Kidney epithelial cell (primary cell): Measurements from ENCODE around the gene ELL. TPM values are rescaled to one million over a fixed set of nuclear protein-coding genes. Genes with fewer than 3 reads are reported as not detected.
A peak's percentile ranks its signal among the peaks of the same experiment; 100 is the strongest.
"Not testable (repeated sequence)": the region's sequence is repeated elsewhere in the genome, so short reads cannot be mapped to it uniquely, and the experiment has no call there.

Source experiments
- DNase-seq: peaks from one replicate; pipeline ENCODE4 v3.0.0-alpha.2; 2010; ENCODE audit warnings: low read depth
- H3K27me3 ChIP-seq: 2 replicates; pipeline ENCODE4 v1.6.0; 2011; ENCODE audit warnings: low read length; ENCODE audit not compliant: control insufficient read depth, insufficient read depth
- H3K36me3 ChIP-seq: 2 replicates; pipeline ENCODE4 v1.5.1; 2011; ENCODE audit warnings: low read length; ENCODE audit not compliant: control insufficient read depth, insufficient read depth
- H3K4me3 ChIP-seq: 2 replicates; pipeline ENCODE4 v1.5.1; 2011; ENCODE audit warnings: low read depth, mild to moderate bottlenecking, control low read depth, low read length
- CTCF ChIP-seq: IDR thresholded peaks from 2 replicates; pipeline ENCODE4 v1.5.1; 2011; ENCODE audit warnings: mild to moderate bottlenecking, moderate library complexity, low read length, control low read depth, inconsistent platforms; ENCODE audit not compliant: insufficient read depth, poor library complexity, severe bottlenecking
- total RNA-seq: library from RNA; depleted of rRNA; stranded (reverse); fragments of >200 nt; gene quantifications from 2 replicates; pipeline ENCODE4 v1.2.3, GENCODE V29; 2015

The ELL gene
- total RNA-seq, 1 donor from 2014 or later, result 13.1 TPM

GRCh38 chr19:18415178-18415867 is 106.5 kb downstream of the ELL start:
- DNase-seq, result no peak
- H3K36me3 ChIP-seq, result no peaks in the 10 kb centered on the region
- no peak for TF ChIP-seq CTCF
- no peak overlapping the region for H3K4me3 ChIP-seq
- H3K27me3 ChIP-seq, result peaks cover 2% of the 10 kb centered on the region

DNA sequence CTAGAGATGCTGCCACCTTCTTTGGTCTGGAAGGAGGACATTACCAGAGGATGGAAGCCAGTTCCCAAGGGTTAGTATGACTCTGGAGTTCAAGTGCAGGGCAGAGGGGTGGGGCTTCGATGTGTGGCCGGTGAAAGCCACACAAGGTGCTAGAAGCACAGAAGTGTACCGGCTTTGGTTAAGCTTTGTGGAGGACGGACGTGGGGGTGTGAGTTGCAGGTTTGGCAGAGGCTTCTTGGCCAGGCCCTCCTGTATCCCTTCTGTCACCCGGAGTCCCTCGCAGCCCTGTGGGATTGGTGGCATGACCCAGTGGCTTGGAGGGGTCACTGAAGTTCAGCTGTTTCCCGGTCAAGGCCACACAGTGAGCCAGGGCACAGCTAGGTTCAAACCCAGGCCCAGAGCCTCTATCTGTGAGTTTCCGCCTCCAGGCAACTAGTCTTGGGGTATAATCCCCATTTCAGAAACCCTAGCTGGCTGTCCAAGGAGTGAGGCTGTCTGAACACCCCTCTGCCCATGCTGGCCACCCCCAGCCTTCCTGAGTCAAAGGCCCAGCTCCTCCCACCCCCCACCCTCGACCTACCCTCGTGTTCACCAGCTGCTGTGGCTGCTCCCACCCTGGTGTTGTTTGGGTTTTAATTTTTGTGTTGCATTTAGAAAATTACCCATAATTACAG is 107.2 kb downstream of the ELL start:
- no peak for DNase-seq
- Histone ChIP-seq H3K27me3 (peaks cover 2% of the 10 kb centered on the region), H3K36me3 (no peaks in the 10 kb centered on the region), H3K4me3 (no peak overlapping the region)
- TF ChIP-seq CTCF, result no peak

- no peak for TF ChIP-seq CTCF
- no peak overlapping the region for H3K4me3 ChIP-seq
- DNase-seq, result no peak
- H3K36me3 ChIP-seq, result no peaks in the 10 kb centered on the region
- peaks cover 2% of the 10 kb centered on the region for H3K27me3 ChIP-seq
Measured at GRCh38 chr19:18412610-18413239, 109.1 kb downstream of the ELL start.

DNA sequence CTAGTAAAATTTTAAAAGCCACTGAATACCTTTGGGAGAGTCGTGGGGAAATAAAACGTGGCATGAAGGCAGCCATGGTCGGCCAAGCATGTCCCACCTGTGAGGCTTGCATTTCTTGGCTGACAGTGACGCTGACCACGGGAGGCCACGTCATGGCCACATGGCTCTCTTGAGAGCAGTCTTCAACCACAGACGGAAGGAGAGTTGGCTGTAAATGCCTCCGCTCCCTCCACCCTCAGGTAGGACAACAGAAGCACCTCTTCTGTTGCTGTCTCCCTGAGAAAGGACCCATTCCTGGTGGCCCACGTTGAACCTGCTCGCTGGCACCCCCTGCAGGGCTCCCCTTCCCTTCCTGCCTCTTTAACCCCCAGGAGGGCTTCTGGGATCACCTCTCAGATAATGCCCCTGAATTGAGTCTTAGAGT is 113.8 kb downstream of the ELL start:
- peaks cover 2% of the 10 kb centered on the region for H3K27me3 ChIP-seq
- DNase-seq, result peak; percentile 88
- TF ChIP-seq CTCF, result peak; percentile 54
- no peak overlapping the region for H3K4me3 ChIP-seq
- H3K36me3 ChIP-seq, result no peaks in the 10 kb centered on the region

- Histone ChIP-seq H3K36me3 (no peaks in the 10 kb centered on the region), H3K4me3 (no peak overlapping the region), H3K27me3 (no peaks in the 10 kb centered on the region)
- TF ChIP-seq CTCF, result no peak
- no peak for DNase-seq
Measured at GRCh38 chr19:18406749-18407148, 115.1 kb downstream of the ELL start.

GRCh38 chr19:18405754-18406153 is 116.1 kb downstream of the ELL start:
- DNase-seq, H3K4me3 ChIP-seq, H3K27me3 ChIP-seq, H3K36me3 ChIP-seq: not testable (repeated sequence)

GRCh38 chr19:18402455-18403248 is 119.2 kb downstream of the ELL start:
- H3K27me3 ChIP-seq, H3K4me3 ChIP-seq, DNase-seq, H3K36me3 ChIP-seq: not testable (repeated sequence)
